Suprapubic skin (tissue), 4 donors: ENCODE data around the gene KPNA4. TPM values are rescaled to one million over a fixed set of nuclear protein-coding genes. Genes with fewer than 3 reads are reported as not detected.

ENCODE experiments used
- DNase-seq, 2 donors: peaks; one replicate each; pipeline ENCODE4 v3.0.0-alpha.2; 2019; ENCODE audit warnings: low spot score in 2 of 2
- H3K27ac ChIP-seq: fragments of 200-600 bp; sonication (generic); one replicate; pipeline ENCODE4 v1.5.1; 2019
- H3K27me3 ChIP-seq: fragments of 200-600 bp; sonication (generic); one replicate; pipeline ENCODE4 v1.5.1; 2019
- H3K36me3 ChIP-seq: fragments of 200-600 bp; sonication (generic); one replicate; pipeline ENCODE4 v1.5.1; 2019
- H3K4me1 ChIP-seq: fragments of 200-600 bp; sonication (generic); one replicate; pipeline ENCODE4 v1.5.1; 2019
- H3K4me3 ChIP-seq: fragments of 200-600 bp; sonication (generic); one replicate; pipeline ENCODE4 v1.5.1; 2019; ENCODE audit warnings: mild to moderate bottlenecking
- H3K9me3 ChIP-seq: fragments of 200-600 bp; sonication (generic); one replicate; pipeline ENCODE4 v1.5.1; 2019
- CTCF ChIP-seq, 2 donors: fragments of 200-600 bp in 1 of 2; fragments of 450-650 bp in 1 of 2; sonication (generic) in 1 of 2; IDR thresholded peaks; one replicate each; pipeline ENCODE4 v1.5.1; 2016 to 2019; ENCODE audit warnings: antibody characterized with exemption in 2 of 2, mild to moderate bottlenecking in 1 of 2, moderate library complexity in 1 of 2
- EP300 ChIP-seq: sonication (generic); formaldehyde crosslinking; IDR thresholded peaks from one replicate; pipeline ENCODE4 v1.6.1; 2017; ENCODE audit warnings: antibody characterized with exemption
- POLR2A ChIP-seq, 2 donors: fragments of 450-650 bp; IDR thresholded peaks; one replicate each; pipeline ENCODE4 v1.6.1; 2017; ENCODE audit warnings: antibody characterized with exemption in 2 of 2, mild to moderate bottlenecking in 2 of 2, moderate library complexity in 2 of 2
- POLR2AphosphoS5 ChIP-seq, 3 donors: sonication (generic); formaldehyde crosslinking; IDR thresholded peaks; one replicate each; pipeline ENCODE4 v1.6.1; 2017; ENCODE audit warnings: antibody characterized with exemption in 3 of 3
- WGBS: methylation state at CpG from one replicate; pipeline ENCODE4 v1.1.5; 2018; 5-methylcytosine and 5-hydroxymethylcytosine counted together
- total RNA-seq, 4 donors: library from RNA; depleted of rRNA; stranded (reverse); fragments of >200 nt; gene quantifications; one replicate each; pipeline ENCODE4 v1.1.0, GENCODE V29; 2016

The KPNA4 gene
- total RNA-seq, 4 donors from 2014 or later: 23.9 to 35.0 (median 29.4) TPM

- H3K27ac ChIP-seq: no peak overlapping the region
- WGBS: 91% methylated on average over 4 of the region's 4 CpGs
- H3K36me3 ChIP-seq: no peaks in the 10 kb centered on the region
- TF ChIP-seq POLR2AphosphoS5 (IDR thresholded peaks at IDR 0.05): no peak
- TF ChIP-seq EP300: no peak
- no peak for TF ChIP-seq CTCF (IDR thresholded peaks at IDR 0.05)
- no peak for TF ChIP-seq POLR2A (IDR thresholded peaks at IDR 0.05)
- H3K9me3 ChIP-seq: no peaks in the 10 kb centered on the region
- H3K4me3 ChIP-seq: no peak overlapping the region
- peaks cover 3% of the 10 kb centered on the region for H3K4me1 ChIP-seq
- no peak for DNase-seq
- H3K27me3 ChIP-seq: no peaks in the 10 kb centered on the region
These were observed 18.6 kb downstream of the KPNA4 start for GRCh38 chr3:160546727-160547126.

- Histone ChIP-seq H3K27ac (no peak overlapping the region), H3K9me3 (no peaks in the 10 kb centered on the region), H3K4me1 (peaks cover 3% of the 10 kb centered on the region), H3K4me3 (no peak overlapping the region), H3K27me3 (no peaks in the 10 kb centered on the region), H3K36me3 (no peaks in the 10 kb centered on the region)
- no peak for TF ChIP-seq EP300
- TF ChIP-seq CTCF (IDR thresholded peaks at IDR 0.05): no peak
- no peak for TF ChIP-seq POLR2AphosphoS5 (IDR thresholded peaks at IDR 0.05)
- TF ChIP-seq POLR2A (IDR thresholded peaks at IDR 0.05): no peak
- no peak for DNase-seq
- WGBS: 75% methylated on average over 3 of the region's 3 CpGs
These were observed 19.9 kb downstream of the KPNA4 start for GRCh38 chr3:160545504-160545871.

- no peak for DNase-seq
- Histone ChIP-seq H3K9me3 (no peaks in the 10 kb centered on the region), H3K4me1 (peaks cover 3% of the 10 kb centered on the region), H3K27ac (no peak overlapping the region), H3K27me3 (no peaks in the 10 kb centered on the region), H3K4me3 (no peak overlapping the region), H3K36me3 (no peaks in the 10 kb centered on the region)
- 67% methylated on average over 2 of the region's 2 CpGs for WGBS
- TF ChIP-seq EP300 (no peak), POLR2AphosphoS5 (IDR thresholded peaks at IDR 0.05) (no peak), CTCF (IDR thresholded peaks at IDR 0.05) (no peak), POLR2A (IDR thresholded peaks at IDR 0.05) (no peak)
These were observed 20.4 kb downstream of the KPNA4 start for GRCh38 chr3:160544844-160545503.

GRCh38 chr3:160540551-160540950 lies 24.8 kb downstream of the KPNA4 start:
- H3K36me3 ChIP-seq: no peaks in the 10 kb centered on the region
- no peaks in the 10 kb centered on the region for H3K9me3 ChIP-seq
- 67% methylated on average over 2 of the region's 2 CpGs for WGBS
- no peaks in the 10 kb centered on the region for H3K4me1 ChIP-seq
- no peaks in the 10 kb centered on the region for H3K27me3 ChIP-seq
- H3K27ac ChIP-seq: no peak overlapping the region
- no peak for DNase-seq
- no peak overlapping the region for H3K4me3 ChIP-seq
- TF ChIP-seq POLR2A (IDR thresholded peaks at IDR 0.05): no peak
- no peak for TF ChIP-seq CTCF (IDR thresholded peaks at IDR 0.05)

GRCh38 chr3:160538895-160539294 lies 26.5 kb downstream of the KPNA4 start:
- no peaks in the 10 kb centered on the region for H3K9me3 ChIP-seq
- TF ChIP-seq POLR2AphosphoS5 (IDR thresholded peaks at IDR 0.05) (no peak), EP300 (no peak), POLR2A (IDR thresholded peaks at IDR 0.05) (no peak), CTCF (IDR thresholded peaks at IDR 0.05) (no peak)
- H3K27me3 ChIP-seq: no peaks in the 10 kb centered on the region
- H3K27ac ChIP-seq: no peak overlapping the region
- H3K36me3 ChIP-seq: peaks cover 17% of the 10 kb centered on the region
- no peak for DNase-seq
- H3K4me3 ChIP-seq: no peak overlapping the region
- no peaks in the 10 kb centered on the region for H3K4me1 ChIP-seq
